Measurements from ENCODE around the gene CLEC4G.

DNA sequence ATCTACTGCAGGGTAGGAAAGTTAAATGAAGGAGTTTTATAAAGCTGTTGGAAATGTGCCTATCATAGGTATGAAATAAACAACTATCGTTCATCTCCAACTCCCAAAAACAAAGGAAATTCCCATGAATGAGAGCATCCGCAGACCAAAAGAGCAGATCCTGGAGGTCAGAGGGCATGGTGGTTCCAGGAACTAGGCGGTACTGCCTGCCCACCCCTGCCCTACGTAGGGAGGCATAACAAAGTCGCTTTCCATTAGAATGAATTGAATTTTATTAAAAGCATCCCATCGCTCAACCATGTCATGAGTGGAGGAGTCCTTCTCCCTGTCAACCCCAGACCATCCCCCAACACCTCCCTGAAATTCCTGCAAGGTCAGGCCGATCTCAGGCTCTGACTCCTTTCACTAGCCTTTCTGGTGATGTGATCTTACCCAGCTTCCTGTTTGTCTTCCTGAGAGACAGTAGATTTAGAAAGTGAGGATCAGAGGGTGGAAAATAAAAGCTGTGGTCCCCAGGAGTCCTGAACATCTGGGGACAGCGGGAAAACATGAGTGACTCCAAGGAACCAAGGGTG lies 30.9 kb upstream of the CLEC4G start, which contains the start of gene CLEC4M:
- TF ChIP-seq, protein P1, sequence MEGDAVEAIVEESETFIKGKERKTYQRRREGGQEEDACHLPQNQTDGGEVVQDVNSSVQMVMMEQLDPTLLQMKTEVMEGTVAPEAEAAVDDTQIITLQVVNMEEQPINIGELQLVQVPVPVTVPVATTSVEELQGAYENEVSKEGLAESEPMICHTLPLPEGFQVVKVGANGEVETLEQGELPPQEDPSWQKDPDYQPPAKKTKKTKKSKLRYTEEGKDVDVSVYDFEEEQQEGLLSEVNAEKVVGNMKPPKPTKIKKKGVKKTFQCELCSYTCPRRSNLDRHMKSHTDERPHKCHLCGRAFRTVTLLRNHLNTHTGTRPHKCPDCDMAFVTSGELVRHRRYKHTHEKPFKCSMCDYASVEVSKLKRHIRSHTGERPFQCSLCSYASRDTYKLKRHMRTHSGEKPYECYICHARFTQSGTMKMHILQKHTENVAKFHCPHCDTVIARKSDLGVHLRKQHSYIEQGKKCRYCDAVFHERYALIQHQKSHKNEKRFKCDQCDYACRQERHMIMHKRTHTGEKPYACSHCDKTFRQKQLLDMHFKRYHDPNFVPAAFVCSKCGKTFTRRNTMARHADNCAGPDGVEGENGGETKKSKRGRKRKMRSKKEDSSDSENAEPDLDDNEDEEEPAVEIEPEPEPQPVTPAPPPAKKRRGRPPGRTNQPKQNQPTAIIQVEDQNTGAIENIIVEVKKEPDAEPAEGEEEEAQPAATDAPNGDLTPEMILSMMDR (IDR thresholded peaks at IDR 0.05; ENCODE audit: borderline replicate concordance, extremely low read depth, low read length, poor library complexity, severe bottlenecking), result no peak
- TF ChIP-seq EZH2 (IDR thresholded peaks at IDR 0.05; ENCODE audit: borderline replicate concordance, low read depth, low read length, severe bottlenecking), result no peak
